ENCODE data around the gene SOBP. TPM values are rescaled to one million over a fixed set of nuclear protein-coding genes. Genes with fewer than 3 reads are reported as not detected.

The SOBP gene
- total and polyA plus RNA-seq, 2 donors (not counting 1 experiment from before 2014, with no cell fraction given), result 2.7 to 6.3 TPM

DNA sequence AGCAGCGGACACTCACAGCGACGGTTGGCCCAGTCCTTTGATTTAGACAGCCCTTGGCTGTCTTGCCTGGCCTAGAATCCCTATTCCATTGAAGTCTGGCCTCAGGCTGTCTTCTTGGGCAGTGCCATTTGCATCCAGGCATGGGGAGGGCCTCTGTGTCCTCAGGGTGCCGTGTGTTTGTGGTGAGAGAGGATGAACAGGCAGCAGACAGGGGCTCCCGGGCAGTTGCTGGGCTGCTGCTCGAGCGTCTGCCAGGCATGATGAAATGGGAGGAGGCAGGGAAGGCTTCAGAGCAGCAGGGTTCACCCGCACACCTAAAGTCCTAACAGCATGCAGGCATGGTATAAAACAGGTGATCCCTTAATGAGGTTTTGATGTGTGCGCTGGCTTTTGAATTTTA is 126.9 kb downstream of the SOBP start:
- Histone ChIP-seq H3K79me2 (ENCODE audit: control insufficient read depth, insufficient read depth, low read length) (no peaks in the 10 kb centered on the region), H3K4me2 (ENCODE audit: extremely low read depth, insufficient read depth, low read length) (no peak overlapping the region), H3K4me1 (ENCODE audit: control insufficient read depth, extremely low read depth, insufficient read depth, low read length) (no peaks in the 10 kb centered on the region), H3K9ac (ENCODE audit: insufficient read depth, low read length) (no peak overlapping the region), H3K27ac (ENCODE audit: insufficient read depth, low read length) (no peak overlapping the region), H3K4me3 (replicated peaks in 1 of 4; ENCODE audit: control extremely low read depth in 1 of 4, insufficient read depth in 1 of 4, low read depth in 3 of 4, low read length in 4 of 4) (no peak overlapping the region), H3K36me3 (ENCODE audit: control insufficient read depth, insufficient read depth, low read length) (no peaks in the 10 kb centered on the region), H2AFZ (ENCODE audit: low read length) (no peak overlapping the region), H4K20me1 (ENCODE audit: control insufficient read depth, extremely low read depth, insufficient read depth, low read length) (no peaks in the 10 kb centered on the region), H3K27me3 (ENCODE audit: control insufficient read depth, insufficient read depth, low read length) (no peaks in the 10 kb centered on the region), H3K9me3 (ENCODE audit: control insufficient read depth, insufficient read depth, low read depth, low read length) (no peaks in the 10 kb centered on the region)
- DNase-seq (ENCODE audit: low read depth in 2 of 2), result no peak
- TF ChIP-seq, protein P1, sequence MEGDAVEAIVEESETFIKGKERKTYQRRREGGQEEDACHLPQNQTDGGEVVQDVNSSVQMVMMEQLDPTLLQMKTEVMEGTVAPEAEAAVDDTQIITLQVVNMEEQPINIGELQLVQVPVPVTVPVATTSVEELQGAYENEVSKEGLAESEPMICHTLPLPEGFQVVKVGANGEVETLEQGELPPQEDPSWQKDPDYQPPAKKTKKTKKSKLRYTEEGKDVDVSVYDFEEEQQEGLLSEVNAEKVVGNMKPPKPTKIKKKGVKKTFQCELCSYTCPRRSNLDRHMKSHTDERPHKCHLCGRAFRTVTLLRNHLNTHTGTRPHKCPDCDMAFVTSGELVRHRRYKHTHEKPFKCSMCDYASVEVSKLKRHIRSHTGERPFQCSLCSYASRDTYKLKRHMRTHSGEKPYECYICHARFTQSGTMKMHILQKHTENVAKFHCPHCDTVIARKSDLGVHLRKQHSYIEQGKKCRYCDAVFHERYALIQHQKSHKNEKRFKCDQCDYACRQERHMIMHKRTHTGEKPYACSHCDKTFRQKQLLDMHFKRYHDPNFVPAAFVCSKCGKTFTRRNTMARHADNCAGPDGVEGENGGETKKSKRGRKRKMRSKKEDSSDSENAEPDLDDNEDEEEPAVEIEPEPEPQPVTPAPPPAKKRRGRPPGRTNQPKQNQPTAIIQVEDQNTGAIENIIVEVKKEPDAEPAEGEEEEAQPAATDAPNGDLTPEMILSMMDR (conservative IDR thresholded peaks at IDR 0.05 in 1 of 2, IDR thresholded peaks at IDR 0.05 in 1 of 2; ENCODE audit: low read depth in 1 of 2, low read length in 2 of 2), result no peak
- no peak for TF ChIP-seq EZH2 (IDR thresholded peaks at IDR 0.05; ENCODE audit: low read length, missing control alignments)

DNA sequence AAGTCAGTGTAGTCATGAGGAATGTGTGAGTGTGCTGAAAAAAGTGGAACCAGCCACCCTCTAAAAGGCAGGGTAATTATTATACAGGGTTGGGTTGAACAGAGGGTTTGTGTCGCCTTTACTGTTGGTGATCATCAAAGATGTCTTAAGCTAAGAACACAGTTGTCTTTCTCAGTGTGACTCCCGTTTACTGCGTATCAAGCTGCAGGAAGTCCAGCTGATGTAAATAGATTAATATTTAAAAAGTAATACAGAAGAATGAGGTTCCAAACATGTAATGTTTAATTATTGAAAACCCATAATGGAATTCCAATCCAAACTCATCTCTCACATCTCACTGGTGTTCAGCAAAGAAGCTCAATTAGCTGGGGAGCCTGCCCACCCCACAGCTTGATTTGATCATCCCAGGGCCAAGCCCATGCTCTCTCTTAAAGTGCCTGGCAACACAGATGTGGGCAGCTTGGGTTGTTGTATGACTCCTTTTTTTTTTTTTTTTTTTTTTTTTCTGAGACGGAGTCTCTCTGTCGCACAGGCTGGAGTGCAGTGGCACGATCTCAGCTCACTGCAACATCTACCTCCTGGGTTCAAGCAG is 127.5 kb downstream of the SOBP start:
- H3K27ac ChIP-seq (ENCODE audit: insufficient read depth, low read length), result no peak overlapping the region

DNA sequence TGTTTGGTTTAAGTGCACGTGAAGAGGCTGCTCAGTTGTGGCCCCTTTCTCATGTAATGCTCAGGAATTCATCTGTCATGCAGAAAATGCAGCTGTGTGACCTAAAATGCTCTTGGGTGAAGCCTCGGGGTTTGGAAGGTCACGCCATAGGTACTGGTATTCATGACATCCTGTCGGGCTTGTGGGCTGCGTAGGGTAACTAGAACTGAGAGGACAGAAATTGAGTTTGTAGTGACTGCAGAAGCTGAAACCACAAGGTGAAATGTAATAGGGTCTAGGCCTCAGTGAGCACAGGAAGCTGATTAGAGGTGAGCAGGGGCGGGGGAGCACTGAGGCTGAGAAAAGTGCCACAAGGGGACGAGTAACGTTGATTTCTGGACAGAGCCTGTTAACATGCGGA is 128.8 kb downstream of the SOBP start:
- TF ChIP-seq EZH2 (IDR thresholded peaks at IDR 0.05; ENCODE audit: low read length, missing control alignments), result no peak
- TF ChIP-seq, protein P1 (conservative IDR thresholded peaks at IDR 0.05 in 1 of 2, IDR thresholded peaks at IDR 0.05 in 1 of 2; ENCODE audit: low read depth in 1 of 2, low read length in 2 of 2), result no peak
- no peaks in the 10 kb centered on the region for H4K20me1 ChIP-seq (ENCODE audit: control insufficient read depth, extremely low read depth, insufficient read depth, low read length)
- H3K9ac ChIP-seq (ENCODE audit: insufficient read depth, low read length), result no peak overlapping the region
- H3K79me2 ChIP-seq (ENCODE audit: control insufficient read depth, insufficient read depth, low read length), result no peaks in the 10 kb centered on the region
- no peak for DNase-seq (ENCODE audit: low read depth in 2 of 2)
- H3K27ac ChIP-seq (ENCODE audit: insufficient read depth, low read length), result no peak overlapping the region
- H3K4me1 ChIP-seq (ENCODE audit: control insufficient read depth, extremely low read depth, insufficient read depth, low read length), result no peaks in the 10 kb centered on the region
- no peaks in the 10 kb centered on the region for H3K36me3 ChIP-seq (ENCODE audit: control insufficient read depth, insufficient read depth, low read length)
- no peaks in the 10 kb centered on the region for H3K9me3 ChIP-seq (ENCODE audit: control insufficient read depth, insufficient read depth, low read depth, low read length)
- no peak overlapping the region for H2AFZ ChIP-seq (ENCODE audit: low read length)
- H3K4me3 ChIP-seq (replicated peaks in 1 of 4; ENCODE audit: control extremely low read depth in 1 of 4, insufficient read depth in 1 of 4, low read depth in 3 of 4, low read length in 4 of 4), result no peak overlapping the region
- no peaks in the 10 kb centered on the region for H3K27me3 ChIP-seq (ENCODE audit: control insufficient read depth, insufficient read depth, low read length)
- no peak overlapping the region for H3K4me2 ChIP-seq (ENCODE audit: extremely low read depth, insufficient read depth, low read length)

More for the DNA sequence above, 127.5 kb downstream of the SOBP start:
- H3K4me1 ChIP-seq (ENCODE audit: control insufficient read depth, extremely low read depth, insufficient read depth, low read length), result no peaks in the 10 kb centered on the region
- no peaks in the 10 kb centered on the region for H3K9me3 ChIP-seq (ENCODE audit: control insufficient read depth, insufficient read depth, low read depth, low read length)
- H3K27me3 ChIP-seq (ENCODE audit: control insufficient read depth, insufficient read depth, low read length), result no peaks in the 10 kb centered on the region
- no peak for TF ChIP-seq EZH2 (IDR thresholded peaks at IDR 0.05; ENCODE audit: low read length, missing control alignments)
- no peak overlapping the region for H3K4me2 ChIP-seq (ENCODE audit: extremely low read depth, insufficient read depth, low read length)
- DNase-seq (ENCODE audit: low read depth in 2 of 2), result no peak
- H2AFZ ChIP-seq (ENCODE audit: low read length), result no peak overlapping the region
- no peaks in the 10 kb centered on the region for H3K36me3 ChIP-seq (ENCODE audit: control insufficient read depth, insufficient read depth, low read length)
- no peak overlapping the region for H3K4me3 ChIP-seq (replicated peaks in 1 of 4; ENCODE audit: control extremely low read depth in 1 of 4, insufficient read depth in 1 of 4, low read depth in 3 of 4, low read length in 4 of 4)
- H4K20me1 ChIP-seq (ENCODE audit: control insufficient read depth, extremely low read depth, insufficient read depth, low read length), result no peaks in the 10 kb centered on the region
- H3K79me2 ChIP-seq (ENCODE audit: control insufficient read depth, insufficient read depth, low read length), result no peaks in the 10 kb centered on the region
- no peak overlapping the region for H3K9ac ChIP-seq (ENCODE audit: insufficient read depth, low read length)
